Spleen (tissue), 11 donors: Measurements from ENCODE around the gene PHOSPHO1. TPM values are rescaled to one million over a fixed set of nuclear protein-coding genes. Genes with fewer than 3 reads are reported as not detected.
"Not testable (repeated sequence)": the region's sequence is repeated elsewhere in the genome, so short reads cannot be mapped to it uniquely, and the experiment has no call there.

ENCODE experiments used
- DNase-seq: peaks from one replicate; pipeline ENCODE4 v3.0.0-alpha.2; 2020
- H3K27ac ChIP-seq, 8 donors: fragments of 200-600 bp; sonication (generic) in 7 of 8; 1 replicate in 4 of 8; 2 replicates in 4 of 8; pipeline versions ENCODE4 v1.5.0 to v1.8.0; 2016 to 2021; ENCODE audit warnings: inconsistent platforms in 4 of 8, mild to moderate bottlenecking in 4 of 8, moderate library complexity in 1 of 8
- H3K27me3 ChIP-seq, 7 donors: fragments of 200-600 bp; sonication (generic) in 6 of 7; replicated peaks in 1 of 7; 1 replicate in 4 of 7; 2 replicates in 3 of 7; pipeline versions ENCODE4 v1.5.0 to v1.8.0; 2016 to 2021; ENCODE audit warnings: inconsistent platforms in 3 of 7, mild to moderate bottlenecking in 1 of 7
- H3K36me3 ChIP-seq, 6 donors: fragments of 200-600 bp; sonication (generic) in 5 of 6; 1 replicate in 4 of 6; 2 replicates in 2 of 6; pipeline versions ENCODE4 v1.5.0 to v1.8.0; 2016 to 2021; ENCODE audit warnings: inconsistent platforms in 2 of 6
- H3K4me1 ChIP-seq, 6 donors: fragments of 200-600 bp; sonication (generic) in 5 of 6; 1 replicate in 3 of 6; 2 replicates in 3 of 6; pipeline versions ENCODE4 v1.5.0 to v1.8.0; 2016 to 2021; ENCODE audit warnings: inconsistent platforms in 3 of 6
- H3K4me3 ChIP-seq, 8 donors: fragments of 200-600 bp; sonication (generic) in 7 of 8; 1 replicate in 4 of 8; 2 replicates in 4 of 8; pipeline versions ENCODE4 v1.5.0 to v1.8.0; 2016 to 2021; ENCODE audit warnings: inconsistent platforms in 4 of 8, mild to moderate bottlenecking in 4 of 8, moderate library complexity in 2 of 8
- H3K9me3 ChIP-seq, 8 donors: fragments of 200-600 bp; sonication (generic) in 7 of 8; 1 replicate in 4 of 8; 2 replicates in 4 of 8; pipeline versions ENCODE4 v1.5.0 to v1.8.0; 2016 to 2021; ENCODE audit warnings: inconsistent platforms in 4 of 8
- POLR2A ChIP-seq, 3 donors: fragments of 450-650 bp; IDR thresholded peaks; one replicate each; pipeline ENCODE4 v1.5.1; 2017; ENCODE audit warnings: antibody characterized with exemption in 3 of 3, mild to moderate bottlenecking in 1 of 3
- POLR2AphosphoS5 ChIP-seq, 3 donors: sonication (generic); formaldehyde crosslinking; IDR thresholded peaks; one replicate each; pipeline ENCODE4 v1.5.1; 2017; ENCODE audit warnings: antibody characterized with exemption in 3 of 3
- WGBS, 5 donors: extraction: QIAGEN DNeasy Blood & Tissue Kit in 3 of 5; methylation state at CpG; one replicate each; pipeline versions ENCODE4 v1.1.5 to v1.1.7; 2013 to 2018; 5-methylcytosine and 5-hydroxymethylcytosine counted together
- intact Hi-C: fragments of 100-400 bp; cut with DNase I; formaldehyde crosslinking; loops from one replicate; pipeline ENCODE4 v1.15.0; 2023; ENCODE audit warnings: low total_unique reads
- polyA plus RNA-seq, 3 donors: library from polyadenylated mRNA; stranded (reverse); fragments of 200-250 nt; gene quantifications; one replicate each; pipeline ENCODE4 v1.2.1, GENCODE V29; 2013
- total RNA-seq, 7 donors: library from RNA; depleted of rRNA in 3 of 7; stranded (reverse); fragments of >200 nt in 3 of 7; fragmentation: NEBNext Ultra II Directional in 4 of 7; extraction: Animal tissue kit (Norgen Biotek cat#: 25700) in 4 of 7; gene quantifications; one replicate each; pipeline versions ENCODE4 v1.1.0 to v1.2.1, GENCODE V29; 2016 to 2021
- TF ChIP-seq, protein P1 (sequence below), 11 experiments: fragments of 200-600 bp in 7 of 11; fragments of 450-650 bp in 4 of 11; sonication (generic) in 4 of 11; IDR thresholded peaks in 8 of 11; conservative IDR thresholded peaks in 3 of 11; 1 replicate in 7 of 11; 2 replicates in 4 of 11; pipeline versions ENCODE4 v1.4.0 to v1.8.0; 2016 to 2021; ENCODE audit warnings: antibody characterized with exemption in 11 of 11, inconsistent platforms in 4 of 11, mild to moderate bottlenecking in 1 of 11
- donor health status: healthy with polysubstance abuse.
- donor health status: DM: no; HTN: no; CAD: no; lungs with moderate emphysema.
- donor health status: DM: no; HTN: no; CAD: no.
- donor health status: Bipolar disorder and iron deficiency.
- donor health status: healthy.
- donor health status: DM: no; HTN: no; CAD: no.
- donor health status: DM: yes; HTN: yes; CAD: no.

Gene PHOSPHO1
- total and polyA plus RNA-seq, 10 donors = 0.80 to 12.2 (median 3.9) TPM

DNA sequence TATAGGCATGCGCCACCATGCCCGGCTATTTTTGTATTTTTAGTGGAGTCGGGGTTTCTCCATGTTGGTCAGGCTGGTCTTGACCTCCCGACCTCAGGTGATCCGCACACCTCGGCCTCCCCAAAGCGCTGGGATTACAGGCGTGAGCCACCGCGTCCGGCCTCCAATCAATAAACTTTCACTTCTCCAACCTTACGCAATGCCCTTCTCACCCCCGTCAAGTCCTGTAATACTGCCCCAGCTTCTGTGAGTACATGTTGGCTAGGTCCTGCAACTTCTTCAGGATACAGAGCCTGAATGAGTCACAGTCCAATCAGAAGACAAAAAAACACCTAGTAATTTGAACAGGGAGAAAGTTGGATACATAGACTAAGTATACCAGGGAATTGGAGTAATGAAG lies 47.1 kb upstream of the PHOSPHO1 start:
- intact Hi-C loops = no loop called here

DNA sequence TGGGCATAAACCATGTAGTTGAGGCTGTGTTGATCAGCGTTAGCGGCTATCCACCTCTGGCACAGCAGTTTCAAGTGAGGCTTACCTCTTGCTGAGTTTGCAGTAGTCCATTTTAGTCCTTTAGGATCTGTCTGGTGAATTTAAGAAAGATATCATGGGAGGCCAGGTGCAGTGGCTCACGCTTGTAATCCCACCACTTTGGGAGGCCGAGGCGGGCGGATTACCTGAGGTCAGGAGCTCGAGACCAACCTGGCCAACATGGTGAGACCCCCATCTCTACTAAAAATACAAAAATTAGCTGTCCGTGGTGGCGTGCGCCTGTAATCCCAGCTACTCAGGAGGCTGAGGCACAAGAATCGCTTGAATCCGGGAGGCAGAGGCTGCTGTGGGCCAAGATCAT lies 45.4 kb upstream of the PHOSPHO1 start:
- H3K27me3 ChIP-seq, H3K27ac ChIP-seq, H3K36me3 ChIP-seq, H3K4me1 ChIP-seq, intact Hi-C loops, H3K9me3 ChIP-seq, H3K4me3 ChIP-seq, DNase-seq: not testable (repeated sequence)
- 85 to 98% (median 94%) methylated on average over 12 of the region's 12 CpGs for whole genome bisulfite sequencing, 5 donors

More for the DNA sequence above, 47.1 kb upstream of the PHOSPHO1 start:
- H3K4me3 ChIP-seq = no peak overlapping the region
- H3K36me3 ChIP-seq = no peaks in the 10 kb centered on the region
- peaks cover 0 to 5% (median 0%) of the 10 kb centered on the region in 8 donors for H3K9me3 ChIP-seq
- TF ChIP-seq POLR2A (IDR thresholded peaks at IDR 0.05) = no peak
- no peak for TF ChIP-seq POLR2AphosphoS5 (IDR thresholded peaks at IDR 0.05)
- TF ChIP-seq, protein P1, sequence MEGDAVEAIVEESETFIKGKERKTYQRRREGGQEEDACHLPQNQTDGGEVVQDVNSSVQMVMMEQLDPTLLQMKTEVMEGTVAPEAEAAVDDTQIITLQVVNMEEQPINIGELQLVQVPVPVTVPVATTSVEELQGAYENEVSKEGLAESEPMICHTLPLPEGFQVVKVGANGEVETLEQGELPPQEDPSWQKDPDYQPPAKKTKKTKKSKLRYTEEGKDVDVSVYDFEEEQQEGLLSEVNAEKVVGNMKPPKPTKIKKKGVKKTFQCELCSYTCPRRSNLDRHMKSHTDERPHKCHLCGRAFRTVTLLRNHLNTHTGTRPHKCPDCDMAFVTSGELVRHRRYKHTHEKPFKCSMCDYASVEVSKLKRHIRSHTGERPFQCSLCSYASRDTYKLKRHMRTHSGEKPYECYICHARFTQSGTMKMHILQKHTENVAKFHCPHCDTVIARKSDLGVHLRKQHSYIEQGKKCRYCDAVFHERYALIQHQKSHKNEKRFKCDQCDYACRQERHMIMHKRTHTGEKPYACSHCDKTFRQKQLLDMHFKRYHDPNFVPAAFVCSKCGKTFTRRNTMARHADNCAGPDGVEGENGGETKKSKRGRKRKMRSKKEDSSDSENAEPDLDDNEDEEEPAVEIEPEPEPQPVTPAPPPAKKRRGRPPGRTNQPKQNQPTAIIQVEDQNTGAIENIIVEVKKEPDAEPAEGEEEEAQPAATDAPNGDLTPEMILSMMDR (IDR thresholded peaks at IDR 0.05 in 8 of 11, conservative IDR thresholded peaks at IDR 0.05 in 3 of 11) = no peak
- H3K27ac ChIP-seq = no peak overlapping the region
- H3K4me1 ChIP-seq = no peaks in the 10 kb centered on the region
- no peak for DNase-seq
- no peaks in the 10 kb centered on the region for H3K27me3 ChIP-seq
- 81 to 97% (median 90%) methylated on average over 13 of the region's 13 CpGs for WGBS, 5 donors

DNA sequence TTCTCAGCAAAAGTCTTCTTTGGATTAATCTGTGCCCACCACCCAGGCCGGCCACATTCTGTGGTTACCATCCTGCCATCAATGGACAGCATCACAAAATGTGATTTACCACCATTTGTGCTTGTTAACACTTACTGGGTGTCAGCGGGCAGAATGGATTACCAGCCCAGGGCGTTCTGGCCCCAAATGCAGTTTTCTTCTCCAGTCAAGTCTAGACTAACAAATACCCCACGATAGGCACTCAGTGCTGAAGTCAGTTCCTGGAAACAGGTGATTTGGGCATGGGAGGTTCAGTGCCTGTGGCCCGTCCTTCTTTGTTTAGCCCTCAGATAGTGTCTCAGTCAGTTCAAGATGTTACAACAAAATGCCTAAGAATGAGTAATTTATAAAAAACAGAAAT lies 38.8 kb upstream of the PHOSPHO1 start:
- Histone ChIP-seq H3K36me3 (no peaks in the 10 kb centered on the region), H3K27ac (no peak overlapping the region), H3K4me3 (no peak overlapping the region), H3K4me1 (no peaks in the 10 kb centered on the region), H3K9me3 (no peaks in the 10 kb centered on the region), H3K27me3 (no peaks in the 10 kb centered on the region)
- intact Hi-C loops = no loop called here
- WGBS, 5 donors = 73 to 83% (median 80%) methylated on average over 5 of the region's 5 CpGs
- DNase-seq = no peak
- TF ChIP-seq, protein P1 (IDR thresholded peaks at IDR 0.05 in 8 of 11, conservative IDR thresholded peaks at IDR 0.05 in 3 of 11) = no peak
- TF ChIP-seq POLR2AphosphoS5 (IDR thresholded peaks at IDR 0.05) (no peak), POLR2A (IDR thresholded peaks at IDR 0.05) (no peak)

DNA sequence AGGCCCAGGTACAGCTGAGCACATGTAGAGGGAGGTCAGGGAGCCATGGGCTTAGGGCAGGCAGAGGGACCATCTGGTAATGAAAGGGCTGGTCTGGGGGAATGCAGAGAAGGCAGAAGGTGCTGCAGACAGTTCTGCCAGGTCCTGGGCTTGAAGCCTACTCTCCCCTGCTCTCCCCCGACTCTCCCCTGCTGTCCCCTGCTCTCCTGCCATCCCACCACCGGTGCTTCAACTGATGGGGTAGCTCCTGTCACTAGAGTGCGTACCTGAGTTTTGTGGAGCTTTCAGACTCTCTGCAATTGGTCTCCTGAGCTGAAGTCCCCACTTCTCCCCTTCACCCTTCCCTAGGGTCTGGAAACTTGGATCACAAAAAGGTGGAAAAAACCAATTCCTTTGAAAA lies 37.3 kb upstream of the PHOSPHO1 start:
- no peak overlapping the region for H3K27ac ChIP-seq
- H3K9me3 ChIP-seq = no peaks in the 10 kb centered on the region
- DNase-seq = no peak
- 80 to 91% (median 83%) methylated on average over 3 of the region's 3 CpGs for WGBS, 5 donors
- H3K36me3 ChIP-seq = no peaks in the 10 kb centered on the region
- H3K4me1 ChIP-seq = no peaks in the 10 kb centered on the region
- intact Hi-C loops = no loop called here
- H3K4me3 ChIP-seq = no peak overlapping the region
- H3K27me3 ChIP-seq = no peaks in the 10 kb centered on the region
- TF ChIP-seq POLR2AphosphoS5 (IDR thresholded peaks at IDR 0.05) (no peak), POLR2A (IDR thresholded peaks at IDR 0.05) (no peak)
- TF ChIP-seq, protein P1 (IDR thresholded peaks at IDR 0.05 in 8 of 11, conservative IDR thresholded peaks at IDR 0.05 in 3 of 11) = no peak

DNA sequence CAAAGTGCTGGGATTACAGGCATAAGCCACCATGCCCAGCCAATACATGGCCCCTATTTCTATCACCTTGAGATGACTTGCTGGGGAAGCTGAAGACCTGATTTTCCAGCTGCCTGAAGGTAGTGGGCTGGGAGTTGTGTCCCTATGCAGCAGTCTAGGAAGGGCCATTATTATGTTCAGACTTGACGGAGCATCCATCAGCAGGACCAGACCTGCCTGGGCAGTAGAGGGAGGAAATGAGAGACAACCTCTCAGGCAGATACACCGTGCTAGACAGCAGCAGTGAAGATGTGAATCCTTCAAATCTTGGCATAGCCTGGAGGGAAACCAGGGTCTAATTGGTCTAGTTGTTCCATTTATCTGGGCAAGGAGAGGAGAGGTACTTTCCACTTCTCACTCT lies 35.6 kb upstream of the PHOSPHO1 start:
- Histone ChIP-seq H3K27me3 (peaks cover 0 to 7% (median 0%) of the 10 kb centered on the region in 7 donors), H3K27ac (no peak overlapping the region), H3K9me3 (no peaks in the 10 kb centered on the region), H3K4me3 (no peak overlapping the region), H3K4me1 (peaks cover 0 to 6% (median 0%) of the 10 kb centered on the region in 6 donors), H3K36me3 (no peaks in the 10 kb centered on the region)
- intact Hi-C loops = no loop called here
- TF ChIP-seq POLR2A (IDR thresholded peaks at IDR 0.05) (no peak), POLR2AphosphoS5 (IDR thresholded peaks at IDR 0.05) (no peak)
- TF ChIP-seq, protein P1 (IDR thresholded peaks at IDR 0.05 in 8 of 11, conservative IDR thresholded peaks at IDR 0.05 in 3 of 11) = no peak
- WGBS, 5 donors = 79 to 91% (median 83%) methylated on average over 2 of the region's 2 CpGs
- DNase-seq = no peak

DNA sequence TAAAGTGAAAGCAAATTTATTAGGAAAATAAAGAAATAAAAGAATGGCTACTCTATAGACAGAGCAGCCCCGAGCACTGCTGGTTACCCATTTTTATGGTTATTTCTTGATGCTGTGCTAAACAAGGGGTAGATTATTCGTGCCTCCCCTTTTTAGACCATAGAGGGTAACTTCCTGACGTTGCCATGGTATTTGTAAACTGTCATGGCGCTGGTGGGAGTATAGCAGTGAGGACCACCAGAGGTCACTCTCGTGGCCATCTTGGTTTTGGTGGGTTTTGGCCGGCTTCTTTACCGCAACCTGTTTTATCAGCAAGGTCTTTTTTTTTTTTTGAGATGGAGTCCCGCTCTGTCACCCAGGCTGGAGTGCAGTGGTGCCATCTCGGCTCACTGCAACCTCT lies 31.0 kb upstream of the PHOSPHO1 start:
- H3K36me3 ChIP-seq, intact Hi-C loops, H3K4me3 ChIP-seq, DNase-seq, H3K9me3 ChIP-seq, H3K27ac ChIP-seq: not testable (repeated sequence)
- 86 to 94% (median 93%) methylated on average over 9 of the region's 9 CpGs for WGBS, 5 donors
- peaks cover 0 to 29% (median 12%) of the 10 kb centered on the region in 6 donors for H3K4me1 ChIP-seq
- H3K27me3 ChIP-seq = peaks cover 0 to 22% (median 0%) of the 10 kb centered on the region in 7 donors
